Mucosa of descending colon (tissue), 3 donors: Measurements from ENCODE around the gene LYZL2. TPM values are rescaled to one million over a fixed set of nuclear protein-coding genes. Genes with fewer than 3 reads are reported as not detected.
"Not testable (repeated sequence)": the region's sequence is repeated elsewhere in the genome, so short reads cannot be mapped to it uniquely, and the experiment has no call there.

Experiments used
- ATAC-seq: fragments of 200-7000 bp; cut with Tn5 transposase; one replicate; pipeline ENCODE4 v1.9.1; 2020; ENCODE audit warnings: mild to moderate bottlenecking, moderate library complexity
- DNase-seq, 3 donors: peaks; one replicate each; pipeline ENCODE4 v3.0.0-alpha.2; 2020
- H3K36me3 ChIP-seq: fragments of 200-600 bp; one replicate; pipeline ENCODE4 v1.8.0; 2021; ENCODE audit warnings: low read depth, mild to moderate bottlenecking
- H3K4me1 ChIP-seq: fragments of 200-600 bp; one replicate; pipeline ENCODE4 v1.8.0; 2021; ENCODE audit warnings: low read depth, mild to moderate bottlenecking
- H3K4me3 ChIP-seq: fragments of 200-600 bp; one replicate; pipeline ENCODE4 v1.8.0; 2021; ENCODE audit warnings: mild to moderate bottlenecking
- H3K9me3 ChIP-seq: fragments of 200-600 bp; one replicate; pipeline ENCODE4 v1.8.0; 2021; ENCODE audit warnings: mild to moderate bottlenecking
- CTCF ChIP-seq: fragments of 200-600 bp; IDR thresholded peaks from one replicate; pipeline ENCODE4 v1.8.0; 2022; ENCODE audit warnings: antibody characterized with exemption, mild to moderate bottlenecking
- intact Hi-C, 2 donors: fragments of 100-400 bp; cut with DNase I in 1 of 2; cut with micrococcal nuclease in 1 of 2; formaldehyde crosslinking; loops; one replicate each; pipeline versions ENCODE4 v1.11.0 to v1.11.1; 2022; cut with DNase I, micrococcal nuclease
- total RNA-seq, 3 donors: library from RNA; stranded (reverse); fragmentation: NEBNext Ultra II Directional in 2 of 3; extraction: Animal tissue kit (Norgen Biotek cat#: 25700) in 2 of 3; gene quantifications; one replicate each; pipeline versions ENCODE4 v1.2.1 to v1.2.4, GENCODE V29; 2021 to 2023
- donor health status: DM: no; HTN: no; CAD: no; lungs with moderate emphysema.
- donor health status: DM: no; HTN: no; CAD: no.
- donor health status: DM: no; HTN: yes; CAD: no.

LYZL2 gene
- total RNA-seq, 3 donors from 2014 or later = not detected

- DNase-seq (no peak), ATAC-seq (no peak)
- intact Hi-C loops = no loop called here
- no peak for TF ChIP-seq CTCF
- no peaks in the 10 kb centered on the region for H3K9me3 ChIP-seq
- H3K4me1 ChIP-seq = no peaks in the 10 kb centered on the region
- no peaks in the 10 kb centered on the region for H3K36me3 ChIP-seq
- H3K4me3 ChIP-seq = no peak overlapping the region
Observed at GRCh38 chr10:30631188-30631587, 1.6 kb upstream of the LYZL2 start.

GRCh38 chr10:30630571-30630970, 1.0 kb upstream of the LYZL2 start:
- Histone ChIP-seq H3K4me3 (no peak overlapping the region), H3K9me3 (no peaks in the 10 kb centered on the region), H3K36me3 (no peaks in the 10 kb centered on the region), H3K4me1 (no peaks in the 10 kb centered on the region)
- no peak for TF ChIP-seq CTCF
- intact Hi-C loops = no loop called here
- DNase-seq (no peak), ATAC-seq (no peak)

GRCh38 chr10:30628576-30628975, 977 bp downstream of the LYZL2 start:
- DNase-seq, intact Hi-C loops, ATAC-seq, H3K4me1 ChIP-seq, H3K4me3 ChIP-seq, H3K9me3 ChIP-seq, H3K36me3 ChIP-seq: not testable (repeated sequence)

- ATAC-seq, DNase-seq, H3K9me3 ChIP-seq, H3K4me1 ChIP-seq, H3K36me3 ChIP-seq, H3K4me3 ChIP-seq, intact Hi-C loops: not testable (repeated sequence)
Observed at GRCh38 chr10:30626837-30627236, 2.7 kb downstream of the LYZL2 start.

- ATAC-seq, DNase-seq, H3K36me3 ChIP-seq, H3K4me1 ChIP-seq, H3K9me3 ChIP-seq, H3K4me3 ChIP-seq, intact Hi-C loops: not testable (repeated sequence)
Observed at GRCh38 chr10:30626196-30626595, 3.4 kb downstream of the LYZL2 start.

GRCh38 chr10:30625080-30625479, 4.5 kb downstream of the LYZL2 start:
- Histone ChIP-seq H3K9me3 (no peaks in the 10 kb centered on the region), H3K4me3 (no peak overlapping the region), H3K36me3 (no peaks in the 10 kb centered on the region), H3K4me1 (no peaks in the 10 kb centered on the region)
- DNase-seq = no peak
- ATAC-seq = no peak
- intact Hi-C loops = no loop called here
- no peak for TF ChIP-seq CTCF

GRCh38 chr10:30619966-30620365, 9.6 kb downstream of the LYZL2 start:
- DNase-seq (no peak), ATAC-seq (no peak)
- H3K4me3 ChIP-seq = no peak overlapping the region
- intact Hi-C loops = no loop called here
- no peaks in the 10 kb centered on the region for H3K4me1 ChIP-seq
- TF ChIP-seq CTCF = no peak
- no peaks in the 10 kb centered on the region for H3K9me3 ChIP-seq
- no peaks in the 10 kb centered on the region for H3K36me3 ChIP-seq
